ENCODE measurements around the gene TCF15. TPM values are rescaled to one million over a fixed set of nuclear protein-coding genes. Genes with fewer than 3 reads are reported as not detected.

The TCF15 gene
- total and polyA plus RNA-seq, 2 of the 13 experiments (the other 11 are each of a cell fraction or from before 2014, with no cell fraction given) = not detected

GRCh38 chr20:645318-646106, 35.4 kb upstream of the TCF15 start (continued):
- TF ChIP-seq USF2 (IDR thresholded peaks at IDR 0.05; ENCODE audit: low read depth, low read length) = peak; percentile 27; the same call in 1 of the 2 replicates
- 0 out of 2 replicates have a peak, but pooled peaks have one; percentile 8 for TF ChIP-seq USF2 (CRISPR knock-in tag; IDR thresholded peaks at IDR 0.05; ENCODE audit: borderline replicate concordance)
- TF ChIP-seq THYN1 (CRISPR knock-in tag; IDR thresholded peaks at IDR 0.05; ENCODE audit: borderline replicate concordance, low read depth) = no peak
- peak; percentile 98; the same call in 1 of the 2 replicates for TF ChIP-seq HMGA1 (CRISPR knock-in tag; conservative IDR thresholded peaks at IDR 0.05)
- no peak for TF ChIP-seq ZKSCAN5 (CRISPR knock-in tag; IDR thresholded peaks at IDR 0.05)
- TF ChIP-seq RBM22 (optimal IDR thresholded peaks at IDR 0.05; ENCODE audit: low read length) = no peak
- TF ChIP-seq ZFP82 (CRISPR knock-in tag; IDR thresholded peaks at IDR 0.05; ENCODE audit: borderline replicate concordance) = 0 out of 2 replicates have a peak, but pooled peaks have one; percentile 62
- TF ChIP-seq ZNF674 (CRISPR knock-in tag; IDR thresholded peaks at IDR 0.05; ENCODE audit: low read depth) = no peak

All from HepG2 (cell line).